C4-2B (cell line): ENCODE data around the gene APOL2.

Experiments
- ZFX ChIP-seq: fragments of 450-650 bp; IDR thresholded peaks from 2 replicates; pipeline ENCODE4 v1.6.1; 2017
- TF ChIP-seq, protein P1 (sequence below): fragments of 450-650 bp; conservative IDR thresholded peaks from 2 replicates; pipeline ENCODE4 v1.5.1; 2017; ENCODE audit warnings: mild to moderate bottlenecking

DNA sequence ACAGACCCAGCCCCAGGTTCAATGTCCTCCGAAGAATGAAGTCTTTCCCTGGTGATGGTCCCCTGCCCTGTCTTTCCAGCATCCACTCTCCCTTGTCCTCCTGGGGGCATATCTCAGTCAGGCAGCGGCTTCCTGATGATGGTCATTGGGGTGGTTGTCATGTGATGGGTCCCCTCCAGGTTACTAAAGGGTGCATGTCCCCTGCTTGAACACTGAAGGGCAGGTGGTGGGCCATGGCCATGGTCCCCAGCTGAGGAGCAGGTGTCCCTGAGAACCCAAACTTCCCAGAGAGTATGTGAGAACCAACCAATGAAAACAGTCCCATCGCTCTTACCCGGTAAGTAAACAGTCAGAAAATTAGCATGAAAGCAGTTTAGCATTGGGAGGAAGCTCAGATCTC, 27.7 kb upstream of the APOL2 start:
- TF ChIP-seq, protein P1, sequence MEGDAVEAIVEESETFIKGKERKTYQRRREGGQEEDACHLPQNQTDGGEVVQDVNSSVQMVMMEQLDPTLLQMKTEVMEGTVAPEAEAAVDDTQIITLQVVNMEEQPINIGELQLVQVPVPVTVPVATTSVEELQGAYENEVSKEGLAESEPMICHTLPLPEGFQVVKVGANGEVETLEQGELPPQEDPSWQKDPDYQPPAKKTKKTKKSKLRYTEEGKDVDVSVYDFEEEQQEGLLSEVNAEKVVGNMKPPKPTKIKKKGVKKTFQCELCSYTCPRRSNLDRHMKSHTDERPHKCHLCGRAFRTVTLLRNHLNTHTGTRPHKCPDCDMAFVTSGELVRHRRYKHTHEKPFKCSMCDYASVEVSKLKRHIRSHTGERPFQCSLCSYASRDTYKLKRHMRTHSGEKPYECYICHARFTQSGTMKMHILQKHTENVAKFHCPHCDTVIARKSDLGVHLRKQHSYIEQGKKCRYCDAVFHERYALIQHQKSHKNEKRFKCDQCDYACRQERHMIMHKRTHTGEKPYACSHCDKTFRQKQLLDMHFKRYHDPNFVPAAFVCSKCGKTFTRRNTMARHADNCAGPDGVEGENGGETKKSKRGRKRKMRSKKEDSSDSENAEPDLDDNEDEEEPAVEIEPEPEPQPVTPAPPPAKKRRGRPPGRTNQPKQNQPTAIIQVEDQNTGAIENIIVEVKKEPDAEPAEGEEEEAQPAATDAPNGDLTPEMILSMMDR = no peak
- TF ChIP-seq ZFX = no peak
